Caco-2 (cell line): ENCODE results near the gene NBAS. TPM values are rescaled to one million over a fixed set of nuclear protein-coding genes. Genes with fewer than 3 reads are reported as not detected.
A peak's percentile ranks its signal among the peaks of the same experiment; 100 is the strongest.

Experiments
- BruUV-seq: library from RNA; stranded (reverse); fragments of 400-500 nt; replicated peaks from 2 replicates; lab custom pipeline; 2021; lab: Mats Ljungman, UMichigan
- CTCF ChIA-PET: fragments of 300-600 bp; sonication (Branson Sonifier 250); formaldehyde crosslinking; loops from one replicate; lab custom pipeline; 2022; ENCODE audit warnings: antibody characterized with exemption; lab: Charles Lee
- POLR2A ChIA-PET: fragments of 300-600 bp; sonication (Branson Sonifier 250); formaldehyde crosslinking; loops from one replicate; lab custom pipeline; 2022; ENCODE audit warnings: antibody characterized with exemption; lab: Charles Lee
- DNase-seq, 2 experiments: peaks; one replicate each; pipeline versions ENCODE4 v3.0.0 to v3.0.0-alpha.2; 2020 to 2022
- H3K27me3 ChIP-seq: replicated peaks from 2 replicates; pipeline ENCODE4 v1.6.0; 2011; ENCODE audit warnings: low read length; ENCODE audit not compliant: control insufficient read depth, insufficient read depth
- H3K36me3 ChIP-seq: 2 replicates; pipeline ENCODE4 v1.5.1; 2011; ENCODE audit warnings: low read length; ENCODE audit not compliant: control insufficient read depth, insufficient read depth
- H3K4me1 ChIP-seq: fragments of 250-450 bp; sonication (Bioruptor Pico); 2 replicates; pipeline ENCODE4 v1.5.1; 2020; ENCODE audit warnings: mild to moderate bottlenecking
- H3K4me3 ChIP-seq: 2 replicates; pipeline ENCODE4 v1.5.1; 2011; ENCODE audit warnings: low read depth, mild to moderate bottlenecking, control low read depth, low read length
- H3K9me3 ChIP-seq: fragments of 250-450 bp; sonication (Bioruptor Pico); 2 replicates; pipeline ENCODE4 v1.5.1; 2020; ENCODE audit warnings: mild to moderate bottlenecking, moderate library complexity
- H3K27ac Mint-ChIP-seq: one replicate; pipeline ENCODE4 v1.8.0; 2022; ENCODE audit warnings: mixed read lengths; ENCODE audit not compliant: unreplicated experiment
- H3K27me3 Mint-ChIP-seq: one replicate; pipeline ENCODE4 v1.8.0; 2022; ENCODE audit warnings: mixed read lengths; ENCODE audit not compliant: insufficient read depth, unreplicated experiment
- H3K36me3 Mint-ChIP-seq: one replicate; pipeline ENCODE4 v1.8.0; 2022; ENCODE audit warnings: mild to moderate bottlenecking, mixed read lengths; ENCODE audit not compliant: insufficient read depth, unreplicated experiment
- H3K4me1 Mint-ChIP-seq: one replicate; pipeline ENCODE4 v1.8.0; 2022; ENCODE audit warnings: low read depth, mixed read lengths; ENCODE audit not compliant: unreplicated experiment
- H3K4me3 Mint-ChIP-seq: one replicate; pipeline ENCODE4 v1.8.0; 2022; ENCODE audit warnings: mild to moderate bottlenecking, moderate library complexity, mixed read lengths; ENCODE audit not compliant: unreplicated experiment
- H3K9me3 Mint-ChIP-seq: one replicate; pipeline ENCODE4 v1.8.0; 2022; ENCODE audit warnings: mixed read lengths; ENCODE audit not compliant: unreplicated experiment
- intact Hi-C: fragments of 100-400 bp; cut with micrococcal nuclease; formaldehyde crosslinking; loops from one replicate; pipeline ENCODE4 v1.10.0; 2022; ENCODE audit not compliant: unreplicated experiment
- total RNA-seq: library from RNA; stranded (reverse); gene quantifications from 2 replicates; pipeline ENCODE4 v1.2.3, GENCODE V29; 2022
- TF ChIP-seq, protein P1 (sequence below), 2 experiments: fragments of 200-600 bp in 1 of 2; IDR thresholded peaks; 1 replicate in 1 of 2; 2 replicates in 1 of 2; pipeline versions ENCODE4 v1.5.1 to v1.8.0; 2011 to 2022; ENCODE audit warnings: antibody characterized with exemption in 1 of 2, control low read depth in 1 of 2, inconsistent platforms in 1 of 2, low read depth in 1 of 2, low read length in 1 of 2, mild to moderate bottlenecking in 1 of 2, moderate library complexity in 1 of 2; ENCODE audit not compliant: insufficient read depth in 1 of 2, severe bottlenecking in 1 of 2, unreplicated experiment in 1 of 2

The NBAS gene
- total RNA-seq, 1 experiment from 2014 or later, result 31.1 TPM

DNA sequence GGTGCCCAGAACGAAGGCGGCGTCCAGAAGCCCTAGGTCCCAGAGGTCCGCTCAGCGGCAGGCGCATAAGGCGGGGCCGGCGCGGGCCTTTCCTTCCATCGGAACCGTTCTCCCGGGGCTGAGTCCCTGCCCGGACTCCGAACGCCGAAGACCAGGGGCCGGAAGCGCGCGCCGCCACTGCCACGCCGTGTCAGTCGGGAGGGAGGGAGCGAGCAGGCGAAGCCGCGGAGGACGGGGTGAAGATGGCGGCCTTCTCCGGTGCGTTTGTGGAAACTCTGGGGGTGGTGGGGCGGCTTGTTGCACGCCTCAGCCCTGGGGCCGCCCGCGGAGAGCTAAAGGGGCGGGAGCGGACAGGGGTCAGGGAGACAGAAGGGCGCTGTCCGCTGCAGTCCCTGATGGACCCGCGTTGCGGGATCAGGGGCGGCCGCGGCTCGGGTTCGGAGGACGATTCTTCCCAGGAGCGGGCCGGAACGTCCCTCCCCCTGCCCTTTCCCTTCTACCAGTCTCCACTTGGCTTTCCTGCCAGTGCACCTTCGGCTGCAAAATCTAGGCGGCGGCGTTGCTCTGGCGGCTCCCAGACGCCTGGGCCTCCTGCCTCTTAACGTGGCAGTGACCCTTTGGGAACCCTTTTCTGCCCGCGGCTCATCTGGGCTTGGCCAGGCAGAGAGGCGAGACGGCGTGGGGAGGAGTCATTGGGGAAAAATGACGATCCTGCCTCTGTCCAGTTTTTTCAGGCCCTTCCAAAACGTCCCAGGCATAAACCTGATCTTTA is 30.7 kb upstream of the NBAS start, which contains the start of gene DDX1:
TSS of gene DDX1 (plus strand) at position 177 of the 772 bp plus-strand sequence. CDS start at position 243, 66 bp downstream.
- peak within 1 kb of the TSS; percentile 77 for H3K4me3 ChIP-seq
- no peaks in the 10 kb centered on the region for H3K9me3 ChIP-seq
- Mint-ChIP-seq H3K4me1 (peaks cover 7% of the 10 kb centered on the region), H3K27ac (peak within 1 kb of the TSS; percentile 93), H3K4me3 (peak within 1 kb of the TSS; percentile 85), H3K36me3 (peaks cover 32% of the 10 kb centered on the region), H3K9me3 (no peaks in the 10 kb centered on the region), H3K27me3 (no peaks in the 10 kb centered on the region)
- peak; percentile 88 to 94 for DNase-seq
- intact Hi-C loops, result loop anchor here (1.0 to 2.0 kb wide), 2 partner anchors 31 to 45 kb away; partner anchors contain the start of gene NBAS
- TF ChIP-seq, protein P1, sequence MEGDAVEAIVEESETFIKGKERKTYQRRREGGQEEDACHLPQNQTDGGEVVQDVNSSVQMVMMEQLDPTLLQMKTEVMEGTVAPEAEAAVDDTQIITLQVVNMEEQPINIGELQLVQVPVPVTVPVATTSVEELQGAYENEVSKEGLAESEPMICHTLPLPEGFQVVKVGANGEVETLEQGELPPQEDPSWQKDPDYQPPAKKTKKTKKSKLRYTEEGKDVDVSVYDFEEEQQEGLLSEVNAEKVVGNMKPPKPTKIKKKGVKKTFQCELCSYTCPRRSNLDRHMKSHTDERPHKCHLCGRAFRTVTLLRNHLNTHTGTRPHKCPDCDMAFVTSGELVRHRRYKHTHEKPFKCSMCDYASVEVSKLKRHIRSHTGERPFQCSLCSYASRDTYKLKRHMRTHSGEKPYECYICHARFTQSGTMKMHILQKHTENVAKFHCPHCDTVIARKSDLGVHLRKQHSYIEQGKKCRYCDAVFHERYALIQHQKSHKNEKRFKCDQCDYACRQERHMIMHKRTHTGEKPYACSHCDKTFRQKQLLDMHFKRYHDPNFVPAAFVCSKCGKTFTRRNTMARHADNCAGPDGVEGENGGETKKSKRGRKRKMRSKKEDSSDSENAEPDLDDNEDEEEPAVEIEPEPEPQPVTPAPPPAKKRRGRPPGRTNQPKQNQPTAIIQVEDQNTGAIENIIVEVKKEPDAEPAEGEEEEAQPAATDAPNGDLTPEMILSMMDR (IDR thresholded peaks at IDR 0.05; ENCODE audit: insufficient read depth in 1 of 2, low read depth in 1 of 2, low read length in 1 of 2, severe bottlenecking in 1 of 2, unreplicated experiment in 1 of 2), result no peak
- TSS peak; percentile 61 for BruUV-seq
- H3K36me3 ChIP-seq, result peaks cover 3% of the 10 kb centered on the region; the same call in 1 of the 2 replicates
- ChIA-PET POLR2A (no interaction called here), CTCF (interaction anchor here (1.9 kb wide), 1 partner anchor 15 kb away, joined by 4 read pairs; no protein-coding TSS in a partner anchor)
- H3K4me1 ChIP-seq, result peaks cover 4% of the 10 kb centered on the region; the same call in 1 of the 2 replicates
- H3K27me3 ChIP-seq, result no peaks in the 10 kb centered on the region

DNA sequence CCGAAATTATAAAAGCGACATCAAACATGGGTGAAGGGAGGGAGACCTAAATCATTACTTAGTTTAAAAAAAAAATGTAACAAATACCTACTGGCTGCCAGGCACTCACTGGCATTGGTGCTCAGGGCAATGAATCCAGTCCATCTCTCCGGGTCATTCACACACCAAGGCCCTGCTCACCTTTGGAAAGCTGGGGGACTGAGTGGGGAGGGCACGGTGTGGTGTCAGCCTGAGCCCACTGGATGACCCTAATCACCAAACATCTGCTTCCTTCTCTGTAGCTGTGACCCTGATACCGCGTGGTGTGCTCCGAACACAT is 30.2 kb upstream of the NBAS start:
- Mint-ChIP-seq H3K4me1 (peaks cover 7% of the 10 kb centered on the region), H3K27ac (peak overlapping the region; percentile 93), H3K9me3 (no peaks in the 10 kb centered on the region), H3K36me3 (peaks cover 27% of the 10 kb centered on the region), H3K4me3 (peak overlapping the region; percentile 85), H3K27me3 (no peaks in the 10 kb centered on the region)
- Histone ChIP-seq H3K4me1 (peaks cover 4% of the 10 kb centered on the region; the same call in 1 of the 2 replicates), H3K27me3 (no peaks in the 10 kb centered on the region), H3K9me3 (no peaks in the 10 kb centered on the region), H3K4me3 (peak overlapping the region; percentile 77), H3K36me3 (peaks cover 3% of the 10 kb centered on the region; the same call in 1 of the 2 replicates)
- DNase-seq, result no peak
- no TSS peak for BruUV-seq
- ChIA-PET CTCF (interaction anchor here (1.9 kb wide), 1 partner anchor 14 kb away, joined by 4 read pairs; no protein-coding TSS in a partner anchor), POLR2A (no interaction called here)
- intact Hi-C loops, result loop anchor here (1.0 to 2.0 kb wide), 2 partner anchors 30 to 45 kb away; partner anchors contain the start of gene NBAS
- TF ChIP-seq, protein P1 (IDR thresholded peaks at IDR 0.05; ENCODE audit: insufficient read depth in 1 of 2, low read depth in 1 of 2, low read length in 1 of 2, severe bottlenecking in 1 of 2, unreplicated experiment in 1 of 2), result no peak

DNA sequence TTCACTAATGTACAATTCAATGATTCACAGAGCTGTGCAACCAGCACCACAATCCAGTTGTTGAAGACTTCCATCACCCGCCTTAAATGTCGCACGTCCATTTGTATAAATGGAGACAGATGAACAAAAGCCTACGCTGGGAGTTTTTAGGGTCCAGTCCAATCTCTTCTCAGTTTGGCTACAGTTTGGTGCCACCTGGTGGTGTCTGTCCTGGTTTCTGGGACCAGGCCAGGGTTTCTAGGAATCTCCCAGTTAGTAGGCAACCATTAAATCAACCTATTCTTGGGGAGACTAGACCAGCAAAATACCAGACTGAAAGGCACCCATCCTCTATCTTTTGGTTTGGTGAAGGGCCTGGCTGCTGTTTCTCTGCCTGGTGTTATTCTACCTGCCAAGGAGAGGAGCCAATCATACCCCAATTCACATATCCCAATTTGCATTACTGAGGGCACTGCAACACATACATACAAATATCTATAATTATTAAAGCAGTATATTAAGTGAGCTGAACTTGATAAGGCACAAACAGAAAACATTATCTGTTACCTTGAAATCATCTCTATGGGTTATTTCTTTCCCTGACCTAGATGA is 27.3 kb upstream of the NBAS start:
- Mint-ChIP-seq H3K9me3 (no peaks in the 10 kb centered on the region), H3K4me3 (no peak overlapping the region), H3K36me3 (peaks cover 10% of the 10 kb centered on the region), H3K27me3 (no peaks in the 10 kb centered on the region), H3K4me1 (peaks cover 7% of the 10 kb centered on the region), H3K27ac (no peak overlapping the region)
- peak; percentile 58 to 77 for DNase-seq
- Histone ChIP-seq H3K9me3 (no peaks in the 10 kb centered on the region), H3K27me3 (no peaks in the 10 kb centered on the region), H3K4me1 (peaks cover 4% of the 10 kb centered on the region; the same call in 1 of the 2 replicates), H3K36me3 (no peaks in the 10 kb centered on the region), H3K4me3 (no peak overlapping the region)
- ChIA-PET POLR2A (no interaction called here), CTCF (interaction anchor here (0.7 to 1.2 kb wide), 2 partner anchors 12 to 75 kb away, joined by 3 to 5 read pairs; no protein-coding TSS in a partner anchor)
- intact Hi-C loops, result no loop called here
- BruUV-seq, result no TSS peak
- TF ChIP-seq, protein P1 (IDR thresholded peaks at IDR 0.05; ENCODE audit: insufficient read depth in 1 of 2, low read depth in 1 of 2, low read length in 1 of 2, severe bottlenecking in 1 of 2, unreplicated experiment in 1 of 2), result peak; percentile 46 to 84
